Glutamatergic neuron (in vitro differentiated cells): ENCODE measurements around the gene CCDC8. TPM values are rescaled to one million over a fixed set of nuclear protein-coding genes. Genes with fewer than 3 reads are reported as not detected.
"Not testable (repeated sequence)": the region's sequence is repeated elsewhere in the genome, so short reads cannot be mapped to it uniquely, and the experiment has no call there.

Experiments used
- DNase-seq: peaks from one replicate; pipeline ENCODE4 v3.0.0; 2022
- H3K27ac Mint-ChIP-seq: one replicate; pipeline ENCODE4 v1.8.0; 2020; ENCODE audit warnings: mild to moderate bottlenecking, mixed read lengths, inconsistent platforms; ENCODE audit not compliant: unreplicated experiment
- H3K27me3 Mint-ChIP-seq: one replicate; pipeline ENCODE4 v1.8.0; 2020; ENCODE audit warnings: mild to moderate bottlenecking, moderate library complexity, mixed read lengths, inconsistent platforms; ENCODE audit not compliant: unreplicated experiment
- H3K36me3 Mint-ChIP-seq: one replicate; pipeline ENCODE4 v1.8.0; 2020; ENCODE audit warnings: mild to moderate bottlenecking, mixed read lengths, inconsistent platforms; ENCODE audit not compliant: unreplicated experiment
- H3K4me1 Mint-ChIP-seq: one replicate; pipeline ENCODE4 v1.8.0; 2020; ENCODE audit warnings: mild to moderate bottlenecking, low read depth, mixed read lengths, inconsistent platforms; ENCODE audit not compliant: unreplicated experiment
- H3K4me3 Mint-ChIP-seq: one replicate; pipeline ENCODE4 v1.8.0; 2020; ENCODE audit warnings: mild to moderate bottlenecking, mixed read lengths, inconsistent platforms; ENCODE audit not compliant: unreplicated experiment
- H3K9me3 Mint-ChIP-seq: one replicate; pipeline ENCODE4 v1.8.0; 2020; ENCODE audit warnings: mild to moderate bottlenecking, moderate library complexity, mixed read lengths, inconsistent platforms; ENCODE audit not compliant: unreplicated experiment
- total RNA-seq: library from RNA; stranded (reverse); fragmentation: NEBNext Ultra II Directional; extraction: Animal tissue kit (Norgen Biotek cat#: 25700); gene quantifications from one replicate; pipeline ENCODE4 v1.2.1, GENCODE V29; 2021; ENCODE audit not compliant: unreplicated experiment
- TF ChIP-seq, protein P1 (sequence below): fragments of 200-600 bp; sonication (generic); IDR thresholded peaks from one replicate; pipeline ENCODE4 v1.5.0; 2021; ENCODE audit not compliant: partially characterized antibody, unreplicated experiment

Gene CCDC8
- total RNA-seq, 1 donor from 2014 or later: 6.3 TPM

- DNase-seq: peak; percentile 94
- TF ChIP-seq, protein P1, sequence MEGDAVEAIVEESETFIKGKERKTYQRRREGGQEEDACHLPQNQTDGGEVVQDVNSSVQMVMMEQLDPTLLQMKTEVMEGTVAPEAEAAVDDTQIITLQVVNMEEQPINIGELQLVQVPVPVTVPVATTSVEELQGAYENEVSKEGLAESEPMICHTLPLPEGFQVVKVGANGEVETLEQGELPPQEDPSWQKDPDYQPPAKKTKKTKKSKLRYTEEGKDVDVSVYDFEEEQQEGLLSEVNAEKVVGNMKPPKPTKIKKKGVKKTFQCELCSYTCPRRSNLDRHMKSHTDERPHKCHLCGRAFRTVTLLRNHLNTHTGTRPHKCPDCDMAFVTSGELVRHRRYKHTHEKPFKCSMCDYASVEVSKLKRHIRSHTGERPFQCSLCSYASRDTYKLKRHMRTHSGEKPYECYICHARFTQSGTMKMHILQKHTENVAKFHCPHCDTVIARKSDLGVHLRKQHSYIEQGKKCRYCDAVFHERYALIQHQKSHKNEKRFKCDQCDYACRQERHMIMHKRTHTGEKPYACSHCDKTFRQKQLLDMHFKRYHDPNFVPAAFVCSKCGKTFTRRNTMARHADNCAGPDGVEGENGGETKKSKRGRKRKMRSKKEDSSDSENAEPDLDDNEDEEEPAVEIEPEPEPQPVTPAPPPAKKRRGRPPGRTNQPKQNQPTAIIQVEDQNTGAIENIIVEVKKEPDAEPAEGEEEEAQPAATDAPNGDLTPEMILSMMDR: no peak
- Mint-ChIP-seq H3K36me3 (no peaks in the 10 kb centered on the region), H3K27me3 (peaks cover 3% of the 10 kb centered on the region), H3K27ac (peak overlapping the region; percentile 9), H3K4me1 (peaks cover 9% of the 10 kb centered on the region), H3K9me3 (peaks cover 5% of the 10 kb centered on the region), H3K4me3 (peak overlapping the region; percentile 96)
Measured at GRCh38 chr19:46426506-46427162, 13.3 kb upstream of the CCDC8 start.

- Mint-ChIP-seq H3K4me3 (peak overlapping the region; percentile 96), H3K9me3 (peaks cover 5% of the 10 kb centered on the region), H3K4me1 (peaks cover 9% of the 10 kb centered on the region), H3K36me3 (no peaks in the 10 kb centered on the region), H3K27me3 (peaks cover 3% of the 10 kb centered on the region), H3K27ac (no peak overlapping the region)
- DNase-seq: no peak
- TF ChIP-seq, protein P1: no peak
Measured at GRCh38 chr19:46426035-46426505, 12.7 kb upstream of the CCDC8 start.

- no peak overlapping the region for H3K27ac Mint-ChIP-seq
- H3K27me3 Mint-ChIP-seq: peaks cover 5% of the 10 kb centered on the region
- no peak overlapping the region for H3K4me3 Mint-ChIP-seq
- H3K36me3 Mint-ChIP-seq: no peaks in the 10 kb centered on the region
- no peak for DNase-seq
- peaks cover 3% of the 10 kb centered on the region for H3K9me3 Mint-ChIP-seq
- H3K4me1 Mint-ChIP-seq: peaks cover 9% of the 10 kb centered on the region
- TF ChIP-seq, protein P1: no peak
Measured at GRCh38 chr19:46423188-46423587, 9.8 kb upstream of the CCDC8 start.

DNA sequence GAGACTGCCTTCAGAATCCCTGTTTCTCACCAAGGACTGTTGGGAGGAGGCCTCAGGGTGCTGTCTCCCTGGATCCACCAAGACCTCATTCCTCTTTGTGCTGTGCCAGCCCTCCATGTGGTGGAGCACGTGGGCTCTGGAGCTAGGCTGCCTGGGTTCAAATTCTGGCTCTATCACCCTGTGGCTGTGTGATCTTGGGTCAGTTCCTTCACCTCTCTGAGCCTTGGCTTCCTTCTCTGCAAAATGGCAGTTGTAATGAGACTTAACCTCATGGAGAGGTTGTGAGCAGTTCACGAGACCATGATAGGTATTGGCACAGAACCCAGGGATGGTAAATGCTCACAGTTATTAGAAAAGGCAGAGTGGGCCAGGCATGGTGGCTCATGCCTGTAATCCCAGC, 9.0 kb upstream of the CCDC8 start:
- Mint-ChIP-seq H3K27me3 (peaks cover 5% of the 10 kb centered on the region), H3K36me3 (no peaks in the 10 kb centered on the region), H3K27ac (no peak overlapping the region), H3K4me1 (peaks cover 7% of the 10 kb centered on the region), H3K9me3 (peaks cover 2% of the 10 kb centered on the region), H3K4me3 (no peak overlapping the region)
- TF ChIP-seq, protein P1: no peak
- DNase-seq: no peak

DNA sequence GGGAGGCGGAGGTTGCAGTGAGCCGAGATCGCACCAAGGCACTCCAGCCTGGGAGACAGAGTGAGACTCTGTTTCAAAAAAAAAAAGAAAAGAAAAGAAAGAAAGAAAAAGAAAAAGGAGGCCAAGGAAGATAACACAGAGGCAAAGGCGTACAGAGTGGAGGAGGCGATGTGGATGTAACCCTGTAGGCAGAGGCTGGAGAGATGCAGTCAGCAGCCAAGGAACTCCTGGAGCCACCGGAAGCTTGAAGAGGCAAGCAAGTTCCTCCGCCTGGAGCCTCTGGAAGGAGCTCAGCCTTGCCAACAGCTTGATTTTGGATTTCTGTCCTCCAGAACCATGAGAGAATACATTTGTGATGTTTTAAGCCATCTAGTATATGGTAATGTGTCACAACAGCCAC, 6.7 kb upstream of the CCDC8 start:
- H3K4me1 Mint-ChIP-seq: peaks cover 2% of the 10 kb centered on the region
- no peaks in the 10 kb centered on the region for H3K36me3 Mint-ChIP-seq
- H3K27me3 Mint-ChIP-seq: peaks cover 3% of the 10 kb centered on the region

DNA sequence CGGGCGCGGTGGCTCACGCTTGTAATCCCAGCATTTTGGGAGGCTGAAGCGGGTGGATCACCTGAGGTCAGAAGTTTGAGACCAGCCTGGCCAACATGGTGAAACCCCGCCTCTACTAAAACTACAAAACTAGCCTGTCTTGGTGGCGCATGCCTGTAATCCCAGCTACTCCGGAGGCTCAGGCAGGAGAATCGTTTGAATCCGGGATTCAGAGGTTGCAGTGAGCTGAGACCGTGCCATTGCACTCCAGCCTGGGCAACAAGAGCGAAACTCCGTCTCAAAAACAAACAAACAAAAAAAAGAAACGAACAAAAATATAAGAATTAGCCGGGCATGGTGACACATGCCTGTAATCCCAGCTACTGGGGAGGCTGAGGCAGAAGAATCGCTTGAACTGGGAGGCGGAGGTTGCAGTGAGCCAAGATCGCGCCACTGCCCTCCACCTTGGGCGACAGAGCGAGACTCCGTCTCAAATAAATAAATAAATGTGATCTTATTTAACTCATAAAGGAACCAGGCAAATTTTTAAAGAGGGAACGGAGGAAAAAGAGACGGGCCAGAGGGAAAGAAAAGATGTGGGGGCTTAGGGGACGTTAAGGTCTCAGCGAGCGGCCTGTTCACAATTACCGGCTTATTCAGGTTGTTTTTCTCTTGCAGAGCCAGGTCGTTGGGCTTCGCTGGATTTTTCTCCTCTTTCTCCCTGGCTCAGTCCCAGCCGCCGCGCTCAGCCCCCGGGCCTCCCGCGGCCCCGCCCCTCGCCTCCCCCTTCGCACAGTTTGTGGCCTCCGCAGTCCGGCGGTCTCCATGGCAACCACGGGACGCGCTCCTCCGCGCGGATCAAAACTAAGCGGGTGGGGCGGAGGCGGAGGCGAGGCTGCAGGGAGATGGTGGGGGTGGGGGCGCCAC, 2.7 kb upstream of the CCDC8 start:
- H3K4me1 Mint-ChIP-seq, H3K27me3 Mint-ChIP-seq, H3K9me3 Mint-ChIP-seq, H3K36me3 Mint-ChIP-seq: not testable (repeated sequence)
- DNase-seq: peak; percentile 90
- Mint-ChIP-seq H3K4me3 (peak overlapping the region; percentile 86), H3K27ac (peak overlapping the region; percentile 33)

More for the DNA sequence above, 6.7 kb upstream of the CCDC8 start:
- Mint-ChIP-seq H3K4me3 (no peak overlapping the region), H3K9me3 (peaks cover 2% of the 10 kb centered on the region), H3K27ac (no peak overlapping the region)
- TF ChIP-seq, protein P1: no peak
- no peak for DNase-seq

DNA sequence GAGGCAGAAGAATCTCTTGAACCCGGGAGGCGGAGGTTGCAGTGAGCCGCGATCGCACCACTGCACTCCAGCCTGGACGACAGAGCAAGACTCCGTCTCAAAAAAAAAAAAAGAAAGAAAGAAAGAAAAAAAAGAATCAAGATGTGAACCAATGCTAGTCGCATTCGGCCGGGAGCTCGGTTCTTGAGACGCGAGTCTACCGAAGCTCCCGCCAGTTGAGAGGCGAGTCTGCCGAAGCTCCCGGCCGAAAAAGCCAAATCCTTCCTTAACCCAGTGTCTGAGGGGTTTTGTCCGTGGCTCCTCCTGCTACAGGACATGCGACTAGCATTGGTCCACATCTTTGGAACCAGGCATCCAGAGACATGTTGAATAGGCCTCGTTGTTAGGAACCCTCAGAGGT, 1.5 kb upstream of the CCDC8 start:
- not testable (repeated sequence) for DNase-seq, H3K4me3 Mint-ChIP-seq, H3K9me3 Mint-ChIP-seq, H3K4me1 Mint-ChIP-seq, H3K27me3 Mint-ChIP-seq, H3K36me3 Mint-ChIP-seq, H3K27ac Mint-ChIP-seq
